HG02870 (cell line): ENCODE measurements around the gene PPP2R3B.
A peak's percentile ranks its signal among the peaks of the same experiment; 100 is the strongest.
"Not testable (repeated sequence)": the region's sequence is repeated elsewhere in the genome, so short reads cannot be mapped to it uniquely, and the experiment has no call there.

Experiments
- ATAC-seq: cut with Tn5 transposase; IDR thresholded peaks from one replicate; pipeline ENCODE4 v1.9.1; 2021; ENCODE audit warnings: mild to moderate bottlenecking, moderate library complexity; ENCODE audit not compliant: unreplicated experiment

Gene PPP2R3B

GRCh38 chrX:410296-410695 lies 23.6 kb upstream of the PPP2R3B start:
- no peak for ATAC-seq

GRCh38 chrX:405149-405548 lies 18.4 kb upstream of the PPP2R3B start:
- ATAC-seq, result no peak

GRCh38 chrX:404656-405055 lies 17.9 kb upstream of the PPP2R3B start:
- no peak for ATAC-seq

- ATAC-seq, result no peak
These were observed 16.1 kb upstream of the PPP2R3B start for GRCh38 chrX:402857-403256.

GRCh38 chrX:400258-400657 lies 13.6 kb upstream of the PPP2R3B start:
- ATAC-seq, result no peak

- ATAC-seq, result no peak
These were observed 10.9 kb upstream of the PPP2R3B start for GRCh38 chrX:397575-397974.

GRCh38 chrX:394830-395229 lies 8.1 kb upstream of the PPP2R3B start:
- no peak for ATAC-seq

- ATAC-seq, result no peak
These were observed 5.8 kb upstream of the PPP2R3B start for GRCh38 chrX:392575-392846.

- no peak for ATAC-seq
These were observed 5.2 kb upstream of the PPP2R3B start for GRCh38 chrX:391717-392574.

GRCh38 chrX:390459-390858 lies 3.8 kb upstream of the PPP2R3B start:
- ATAC-seq, result no peak

- ATAC-seq, result no peak
These were observed 2.3 kb upstream of the PPP2R3B start for GRCh38 chrX:389021-389441.

- ATAC-seq, result no peak
These were observed 1.0 kb upstream of the PPP2R3B start for GRCh38 chrX:387729-388128.

GRCh38 chrX:386239-386767 lies 404 bp downstream of the PPP2R3B start:
- ATAC-seq, result peak; percentile 22

- ATAC-seq, result not testable (repeated sequence)
These were observed 971 bp downstream of the PPP2R3B start for GRCh38 chrX:385736-386135.

- no peak for ATAC-seq
These were observed 1.8 kb downstream of the PPP2R3B start for GRCh38 chrX:384861-385260.

GRCh38 chrX:378443-378842 lies 8.3 kb downstream of the PPP2R3B start:
- peak; percentile 77 for ATAC-seq

GRCh38 chrX:376206-376605 lies 10.5 kb downstream of the PPP2R3B start:
- ATAC-seq, result not testable (repeated sequence)

- no peak for ATAC-seq
These were observed 11.3 kb downstream of the PPP2R3B start for GRCh38 chrX:375181-376036.

- no peak for ATAC-seq
These were observed 12.1 kb downstream of the PPP2R3B start for GRCh38 chrX:374596-374995.

- no peak for ATAC-seq
These were observed 12.9 kb downstream of the PPP2R3B start for GRCh38 chrX:373641-374471.
